ENCODE measurements around the gene CAMK2D.

DNA sequence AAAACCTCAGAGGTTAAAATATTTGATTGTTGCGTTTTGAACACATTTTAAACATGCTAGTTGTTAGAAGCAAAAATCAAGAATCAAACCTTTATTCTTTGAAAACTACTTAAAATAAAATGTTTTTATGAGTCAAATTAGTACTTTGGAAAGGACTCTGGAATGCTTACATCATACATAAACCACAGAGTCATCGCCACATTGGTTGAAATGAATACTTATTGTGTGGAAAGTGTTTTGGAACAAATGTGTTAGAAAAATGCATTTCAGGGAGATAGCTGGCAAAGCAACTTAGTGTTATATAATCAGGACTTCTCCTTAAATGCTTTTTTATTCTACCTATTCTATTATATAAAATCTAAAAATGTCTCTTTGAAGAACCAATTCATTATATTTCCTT, 49.4 kb upstream of the CAMK2D start:
- TF ChIP-seq, protein P1, sequence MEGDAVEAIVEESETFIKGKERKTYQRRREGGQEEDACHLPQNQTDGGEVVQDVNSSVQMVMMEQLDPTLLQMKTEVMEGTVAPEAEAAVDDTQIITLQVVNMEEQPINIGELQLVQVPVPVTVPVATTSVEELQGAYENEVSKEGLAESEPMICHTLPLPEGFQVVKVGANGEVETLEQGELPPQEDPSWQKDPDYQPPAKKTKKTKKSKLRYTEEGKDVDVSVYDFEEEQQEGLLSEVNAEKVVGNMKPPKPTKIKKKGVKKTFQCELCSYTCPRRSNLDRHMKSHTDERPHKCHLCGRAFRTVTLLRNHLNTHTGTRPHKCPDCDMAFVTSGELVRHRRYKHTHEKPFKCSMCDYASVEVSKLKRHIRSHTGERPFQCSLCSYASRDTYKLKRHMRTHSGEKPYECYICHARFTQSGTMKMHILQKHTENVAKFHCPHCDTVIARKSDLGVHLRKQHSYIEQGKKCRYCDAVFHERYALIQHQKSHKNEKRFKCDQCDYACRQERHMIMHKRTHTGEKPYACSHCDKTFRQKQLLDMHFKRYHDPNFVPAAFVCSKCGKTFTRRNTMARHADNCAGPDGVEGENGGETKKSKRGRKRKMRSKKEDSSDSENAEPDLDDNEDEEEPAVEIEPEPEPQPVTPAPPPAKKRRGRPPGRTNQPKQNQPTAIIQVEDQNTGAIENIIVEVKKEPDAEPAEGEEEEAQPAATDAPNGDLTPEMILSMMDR (IDR thresholded peaks at IDR 0.05), result no peak
- no peak for TF ChIP-seq POLR2A (IDR thresholded peaks at IDR 0.05)
- TF ChIP-seq POLR2AphosphoS5 (IDR thresholded peaks at IDR 0.05), result no peak

Measured in stomach (tissue), 4 donors.